Vagina (tissue), 2 donors: Measurements from ENCODE around the gene ELF4.

Source experiments
- POLR2A ChIP-seq, 2 donors: fragments of 450-650 bp; IDR thresholded peaks; one replicate each; pipeline ENCODE4 v1.6.1; 2017; ENCODE audit warnings: antibody characterized with exemption in 2 of 2, mild to moderate bottlenecking in 2 of 2, moderate library complexity in 2 of 2
- POLR2AphosphoS5 ChIP-seq, 2 donors: sonication (generic); formaldehyde crosslinking; IDR thresholded peaks; one replicate each; pipeline ENCODE4 v1.9.0; 2017; ENCODE audit warnings: antibody characterized with exemption in 2 of 2, mild to moderate bottlenecking in 2 of 2, low read depth in 1 of 2; ENCODE audit not compliant: insufficient read depth in 1 of 2

DNA sequence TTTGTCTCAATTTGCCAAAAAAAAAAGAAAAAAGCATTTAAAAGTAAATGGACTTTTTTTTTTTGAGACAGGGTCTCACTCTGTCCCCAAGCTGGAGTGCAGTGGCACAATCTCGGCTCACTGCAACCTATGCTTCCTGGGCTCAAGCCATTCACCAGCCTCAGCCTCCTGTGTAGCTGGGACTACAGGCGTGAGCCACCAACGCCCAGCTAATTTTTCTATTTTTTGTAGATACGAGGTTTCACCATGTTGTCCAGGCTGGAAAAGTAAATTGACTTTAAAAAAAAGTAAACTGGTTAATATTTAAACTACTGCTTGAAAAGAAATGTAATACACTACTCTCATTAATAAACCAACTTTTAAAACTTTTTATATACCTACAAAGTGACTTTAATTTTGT is 49.5 kb upstream of the ELF4 start:
- TF ChIP-seq POLR2AphosphoS5 (IDR thresholded peaks at IDR 0.05; ENCODE audit: insufficient read depth in 1 of 2, low read depth in 1 of 2) (no peak), POLR2A (IDR thresholded peaks at IDR 0.05) (no peak)
